Measurements from ENCODE around the gene SPTBN1.
A peak's percentile ranks its signal among the peaks of the same experiment; 100 is the strongest.

The SPTBN1 gene

GRCh38 chr2:54434229-54434628, 21.9 kb upstream of the SPTBN1 start:
- no peak for DNase-seq

DNA sequence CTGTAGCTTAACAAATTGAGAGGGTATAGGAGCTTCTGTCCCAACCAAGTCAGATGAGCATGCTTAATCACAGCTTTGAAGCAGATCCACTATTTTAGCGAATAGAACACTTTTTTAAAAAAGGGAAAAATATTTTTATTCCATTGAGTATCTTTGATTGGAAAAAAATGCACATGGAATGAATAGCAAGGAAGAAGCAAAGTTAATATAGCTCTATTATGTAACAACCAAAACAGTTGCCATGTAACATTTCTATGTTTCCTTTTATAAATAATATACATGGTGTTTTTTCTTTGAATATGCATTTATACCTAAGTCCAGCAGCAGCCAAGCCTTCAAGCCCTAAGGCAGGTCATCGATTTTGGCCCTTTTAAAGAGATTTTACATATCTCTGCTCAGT, 21.4 kb upstream of the SPTBN1 start:
- no peak for DNase-seq

DNA sequence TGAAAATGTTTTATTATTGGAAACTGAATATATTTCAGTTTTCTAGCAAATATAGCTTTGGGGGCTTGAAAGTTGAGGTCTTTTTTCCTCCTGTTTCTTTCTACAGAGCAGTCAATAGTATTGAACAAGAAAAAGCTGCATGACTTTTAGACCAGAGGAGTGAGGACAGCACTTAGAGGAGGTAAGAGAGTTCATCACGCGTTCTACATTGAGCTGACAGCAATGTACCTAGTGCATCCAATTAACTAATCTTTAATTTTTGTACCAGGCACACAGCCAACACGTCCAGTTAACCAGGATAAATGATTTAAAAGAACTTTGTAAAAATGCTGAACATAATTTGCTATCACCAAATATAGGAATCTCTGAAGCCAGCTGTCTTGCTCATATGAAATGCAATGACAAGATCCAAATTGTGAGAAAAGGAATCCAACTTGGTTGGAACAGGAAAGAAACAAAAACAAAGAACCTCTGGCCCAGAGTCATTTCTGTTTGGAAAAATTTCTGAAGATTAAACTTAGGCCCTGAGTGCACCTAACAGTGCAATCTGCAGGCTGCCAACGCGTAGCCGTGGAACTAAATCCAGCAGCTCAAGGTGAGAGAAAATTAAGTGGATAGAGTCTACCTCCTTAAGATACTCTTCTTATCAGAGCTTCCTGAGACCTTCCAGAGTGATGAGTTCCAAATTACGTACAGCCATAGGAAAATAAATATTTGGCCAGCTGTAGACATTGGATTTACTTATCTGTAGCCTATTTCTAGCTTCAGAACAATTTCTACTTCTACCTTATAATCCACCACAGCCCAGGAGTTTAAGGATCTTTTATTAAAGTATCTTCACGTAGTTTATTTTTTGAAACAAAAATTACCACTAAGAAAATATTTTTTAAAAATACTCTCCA, 20.6 kb upstream of the SPTBN1 start:
- DNase-seq, result no peak

DNA sequence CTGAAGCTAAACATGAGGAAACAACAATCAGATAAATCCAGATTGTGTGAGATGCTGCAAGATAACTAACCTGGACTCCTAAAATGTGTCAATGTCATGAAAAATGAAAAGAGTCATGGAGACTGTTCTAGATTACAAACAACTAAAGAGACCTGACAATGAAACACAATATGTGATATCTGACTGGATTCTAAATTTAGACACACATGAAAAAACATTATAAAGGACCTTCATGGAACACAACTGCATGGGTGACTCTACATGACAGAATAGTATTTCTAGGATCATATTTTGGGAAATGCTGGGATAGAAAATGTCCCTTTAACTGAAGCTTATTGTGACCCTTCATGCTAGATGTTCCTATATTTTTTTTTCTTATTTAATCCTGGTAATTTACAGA, 18.5 kb upstream of the SPTBN1 start:
- DNase-seq, result no peak

- peak in 2 of 56 donors; percentile 14 to 22 for DNase-seq
These were observed 17.9 kb upstream of the SPTBN1 start for GRCh38 chr2:54438271-54438670.

- DNase-seq, result no peak
These were observed 16.5 kb upstream of the SPTBN1 start for GRCh38 chr2:54439582-54439981.

GRCh38 chr2:54440050-54440449, 16.1 kb upstream of the SPTBN1 start:
- no peak for DNase-seq

- no peak for DNase-seq
These were observed 11.6 kb upstream of the SPTBN1 start for GRCh38 chr2:54444503-54444902.

DNA sequence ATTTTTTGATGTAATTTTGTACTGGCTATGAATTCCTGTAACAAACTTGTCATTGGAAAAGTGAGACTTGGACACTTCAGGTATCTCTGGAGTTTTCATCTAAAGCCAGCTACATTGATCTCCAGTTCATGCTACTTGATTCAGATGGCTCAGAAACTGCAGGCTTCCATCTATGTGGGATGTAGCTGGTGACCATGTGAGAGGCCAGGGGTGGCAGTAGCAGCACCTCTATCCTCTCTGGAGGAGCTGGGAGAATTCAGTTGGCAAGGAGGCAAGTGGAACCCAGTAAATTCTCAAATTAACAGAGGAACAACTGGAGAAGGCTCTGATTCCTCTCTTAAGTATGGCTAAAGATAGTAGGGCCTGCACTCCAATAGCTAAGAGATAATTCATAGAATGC, 10.0 kb upstream of the SPTBN1 start:
- DNase-seq, result no peak

- DNase-seq, result no peak
These were observed 9.5 kb upstream of the SPTBN1 start for GRCh38 chr2:54446625-54447024.

GRCh38 chr2:54454548-54455130, 1.5 kb upstream of the SPTBN1 start:
- no peak for DNase-seq

GRCh38 chr2:54455131-54455562, 980 bp upstream of the SPTBN1 start:
- peak in 25 of 56 donors; percentile 16 to 75 (median 52) for DNase-seq

DNA sequence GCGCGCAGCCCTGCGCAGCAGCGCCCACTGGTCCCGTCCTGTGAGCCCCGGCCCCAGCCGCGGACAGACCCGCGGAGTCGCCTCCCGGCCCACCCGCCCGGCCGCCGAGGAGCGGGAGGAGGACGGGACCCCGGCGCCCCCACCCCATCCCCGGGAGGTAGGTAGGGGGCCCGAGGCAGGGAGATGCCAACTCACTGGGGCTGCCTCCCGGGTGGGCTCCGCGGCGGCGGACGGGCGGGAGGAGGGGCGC, 160 bp downstream of the SPTBN1 start:
- DNase-seq, result peak in 2 of 56 donors; percentile 69 to 79

DNA sequence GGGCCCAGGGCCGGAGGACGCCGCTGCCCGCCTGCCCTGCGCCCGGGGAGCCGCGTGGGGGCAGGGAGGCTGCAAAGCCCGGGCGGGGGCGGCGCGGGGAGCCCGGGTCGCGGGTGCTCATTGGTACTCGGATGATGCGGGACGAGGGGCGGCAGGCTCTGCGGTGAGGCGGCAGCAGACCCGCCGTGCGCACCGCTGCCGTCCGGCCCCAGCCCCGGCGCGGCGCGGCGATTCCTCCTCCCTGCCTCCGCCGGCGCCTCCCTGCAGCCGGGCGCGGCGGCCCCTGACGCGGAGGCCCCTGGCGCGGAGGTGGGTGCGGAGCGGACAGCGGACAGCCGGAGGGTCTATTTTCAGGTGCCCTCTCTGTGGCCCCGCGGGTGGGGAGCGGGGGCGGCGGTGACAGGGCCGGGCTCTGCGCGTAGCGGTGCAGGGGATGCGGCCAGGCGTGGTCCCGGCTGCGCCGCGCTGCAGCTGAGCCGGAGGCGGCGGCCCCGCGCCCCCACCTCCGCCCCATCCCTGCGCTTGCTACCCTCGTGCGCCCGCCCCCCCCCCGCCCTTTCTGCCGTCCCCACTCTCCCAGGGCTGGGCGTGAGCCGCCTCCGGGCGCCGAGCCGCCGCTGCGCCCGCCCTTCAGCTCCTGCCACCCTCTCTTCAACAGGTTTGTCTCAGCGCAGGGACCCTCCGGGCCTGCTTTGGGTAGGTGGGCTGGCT, 640 bp downstream of the SPTBN1 start:
- DNase-seq, result peak in 38 of 56 donors; percentile 12 to 78 (median 52)

GRCh38 chr2:54457323-54458023, 1.3 kb downstream of the SPTBN1 start:
- peak in 30 of 56 donors; percentile 6 to 78 (median 52) for DNase-seq

GRCh38 chr2:54459037-54459441, 2.9 kb downstream of the SPTBN1 start:
- DNase-seq, result peak in 3 of 56 donors; percentile 16 to 26 (median 19)

GRCh38 chr2:54461261-54461660, 5.1 kb downstream of the SPTBN1 start:
- DNase-seq, result no peak

DNA sequence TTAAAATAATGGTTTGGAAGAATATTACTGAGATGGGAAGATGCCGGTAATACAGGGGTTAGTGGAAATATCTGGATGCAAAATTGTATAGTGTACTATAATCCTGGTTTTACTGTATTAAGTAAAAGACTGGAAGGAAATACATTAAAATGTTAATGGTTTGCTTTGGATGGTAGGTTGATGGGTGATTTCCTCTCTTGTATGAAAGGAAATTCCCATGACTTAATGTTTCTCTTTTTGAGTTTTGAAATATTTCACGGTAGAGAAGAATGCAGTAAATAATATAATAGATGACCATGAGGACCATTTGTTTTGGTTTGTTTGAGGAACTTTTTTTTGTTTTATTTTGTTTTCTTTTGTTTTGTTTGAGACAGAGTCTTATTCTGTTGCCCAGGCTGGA, 8.2 kb downstream of the SPTBN1 start:
- DNase-seq, result no peak

DNA sequence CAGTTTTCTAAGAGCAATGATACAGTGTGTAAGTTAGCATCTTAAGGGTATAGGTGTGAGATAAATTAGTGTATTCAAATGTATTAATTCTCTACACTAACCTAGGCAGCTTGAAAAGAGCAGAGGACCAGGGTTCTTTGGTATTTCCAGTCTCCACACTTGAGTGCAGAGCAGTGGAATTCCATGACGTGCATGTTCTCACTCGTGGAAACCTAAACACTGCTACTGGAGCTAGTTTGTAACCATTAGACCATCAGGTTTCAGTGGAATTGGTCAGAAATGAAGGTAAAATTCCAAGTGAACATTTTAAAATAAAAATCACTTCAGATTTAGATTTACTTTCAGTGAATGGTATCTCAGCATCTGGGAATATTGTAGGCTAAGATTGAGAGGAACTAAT, 9.0 kb downstream of the SPTBN1 start:
- DNase-seq, result no peak

DNA sequence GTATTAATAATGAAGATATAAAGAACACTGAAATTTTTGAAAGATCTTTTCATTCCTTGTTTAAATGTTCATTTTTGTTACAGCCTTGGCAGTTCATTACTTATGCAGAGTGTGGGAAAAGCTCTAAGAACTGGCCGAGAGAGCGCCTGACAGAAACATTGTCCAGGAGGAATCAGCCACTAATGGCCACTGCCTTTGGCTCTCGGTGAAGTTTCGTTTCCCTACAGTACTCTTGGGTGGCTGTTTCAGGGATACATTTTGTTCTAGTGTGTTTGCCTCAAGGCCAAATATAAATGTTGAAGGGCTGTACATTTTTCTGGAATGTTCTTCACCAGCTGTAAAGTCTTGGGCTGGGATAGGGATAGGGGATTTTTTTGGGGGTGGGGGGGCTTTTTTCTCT, 10.7 kb downstream of the SPTBN1 start:
- DNase-seq, result peak in 10 of 56 donors; percentile 6 to 40 (median 30)

DNA sequence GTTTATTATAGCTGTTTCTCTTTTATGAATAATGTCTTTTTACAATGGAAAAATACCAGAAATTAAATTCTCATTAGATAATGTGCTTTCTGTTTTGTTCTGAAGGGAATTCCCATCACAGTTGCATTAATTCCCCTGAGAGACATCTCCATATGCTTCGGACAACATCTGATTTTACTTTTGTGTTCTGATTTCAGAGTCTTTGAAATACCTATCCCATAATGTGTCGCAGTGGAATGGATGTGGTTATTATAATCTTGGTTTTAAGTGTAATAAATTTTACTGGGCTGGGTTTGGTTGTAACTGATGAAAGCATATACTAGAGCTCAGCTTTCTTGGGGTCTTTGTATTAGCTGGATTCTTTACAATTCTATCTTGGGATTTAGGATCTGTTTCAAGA, 12.5 kb downstream of the SPTBN1 start:
- no peak for DNase-seq

Measured in amygdala (tissue), 56 donors.